Glutamatergic neuron (in vitro differentiated cells): Measurements from ENCODE around the gene SUSD4. TPM values are rescaled to one million over a fixed set of nuclear protein-coding genes. Genes with fewer than 3 reads are reported as not detected.

Source experiments
- DNase-seq: peaks from one replicate; pipeline ENCODE4 v3.0.0; 2022
- H3K27ac Mint-ChIP-seq: one replicate; pipeline ENCODE4 v1.8.0; 2020; ENCODE audit warnings: mild to moderate bottlenecking, mixed read lengths, inconsistent platforms; ENCODE audit not compliant: unreplicated experiment
- H3K27me3 Mint-ChIP-seq: one replicate; pipeline ENCODE4 v1.8.0; 2020; ENCODE audit warnings: mild to moderate bottlenecking, moderate library complexity, mixed read lengths, inconsistent platforms; ENCODE audit not compliant: unreplicated experiment
- H3K36me3 Mint-ChIP-seq: one replicate; pipeline ENCODE4 v1.8.0; 2020; ENCODE audit warnings: mild to moderate bottlenecking, mixed read lengths, inconsistent platforms; ENCODE audit not compliant: unreplicated experiment
- H3K4me1 Mint-ChIP-seq: one replicate; pipeline ENCODE4 v1.8.0; 2020; ENCODE audit warnings: mild to moderate bottlenecking, low read depth, mixed read lengths, inconsistent platforms; ENCODE audit not compliant: unreplicated experiment
- H3K4me3 Mint-ChIP-seq: one replicate; pipeline ENCODE4 v1.8.0; 2020; ENCODE audit warnings: mild to moderate bottlenecking, mixed read lengths, inconsistent platforms; ENCODE audit not compliant: unreplicated experiment
- H3K9me3 Mint-ChIP-seq: one replicate; pipeline ENCODE4 v1.8.0; 2020; ENCODE audit warnings: mild to moderate bottlenecking, moderate library complexity, mixed read lengths, inconsistent platforms; ENCODE audit not compliant: unreplicated experiment
- CTCF ChIP-seq: fragments of 200-600 bp; sonication (generic); IDR thresholded peaks from one replicate; pipeline ENCODE4 v1.5.0; 2021; ENCODE audit not compliant: partially characterized antibody, unreplicated experiment
- total RNA-seq: library from RNA; stranded (reverse); fragmentation: NEBNext Ultra II Directional; extraction: Animal tissue kit (Norgen Biotek cat#: 25700); gene quantifications from one replicate; pipeline ENCODE4 v1.2.1, GENCODE V29; 2021; ENCODE audit not compliant: unreplicated experiment

The SUSD4 gene
- total RNA-seq, 1 donor from 2014 or later: 0.47 TPM

GRCh38 chr1:223234170-223234514 lies 129.8 kb downstream of the SUSD4 start:
- Mint-ChIP-seq H3K9me3 (no peaks in the 10 kb centered on the region), H3K4me3 (no peak overlapping the region), H3K4me1 (no peaks in the 10 kb centered on the region), H3K36me3 (peaks cover 23% of the 10 kb centered on the region), H3K27ac (no peak overlapping the region), H3K27me3 (peaks cover 2% of the 10 kb centered on the region)
- no peak for DNase-seq
- no peak for TF ChIP-seq CTCF

- H3K4me3 Mint-ChIP-seq: no peak overlapping the region
Measured at GRCh38 chr1:223233410-223234169, 130.4 kb downstream of the SUSD4 start.

GRCh38 chr1:223233019-223233409 lies 131.0 kb downstream of the SUSD4 start:
- Mint-ChIP-seq H3K36me3 (peaks cover 15% of the 10 kb centered on the region), H3K4me3 (no peak overlapping the region), H3K4me1 (no peaks in the 10 kb centered on the region), H3K27ac (no peak overlapping the region), H3K27me3 (peaks cover 3% of the 10 kb centered on the region), H3K9me3 (no peaks in the 10 kb centered on the region)
- no peak for TF ChIP-seq CTCF
- no peak for DNase-seq

More at GRCh38 chr1:223233410-223234169, 130.4 kb downstream of the SUSD4 start:
- TF ChIP-seq CTCF: no peak
- Mint-ChIP-seq H3K4me1 (no peaks in the 10 kb centered on the region), H3K9me3 (no peaks in the 10 kb centered on the region), H3K36me3 (peaks cover 20% of the 10 kb centered on the region), H3K27ac (no peak overlapping the region), H3K27me3 (peaks cover 2% of the 10 kb centered on the region)
- DNase-seq: no peak

GRCh38 chr1:223231581-223231980 lies 132.4 kb downstream of the SUSD4 start:
- DNase-seq: no peak
- Mint-ChIP-seq H3K4me3 (no peak overlapping the region), H3K27ac (no peak overlapping the region), H3K9me3 (peaks cover 3% of the 10 kb centered on the region), H3K27me3 (peaks cover 3% of the 10 kb centered on the region), H3K4me1 (no peaks in the 10 kb centered on the region), H3K36me3 (peaks cover 2% of the 10 kb centered on the region)
- TF ChIP-seq CTCF: no peak

- Mint-ChIP-seq H3K4me3 (no peak overlapping the region), H3K27ac (no peak overlapping the region), H3K36me3 (no peaks in the 10 kb centered on the region), H3K27me3 (peaks cover 3% of the 10 kb centered on the region), H3K4me1 (no peaks in the 10 kb centered on the region), H3K9me3 (peaks cover 3% of the 10 kb centered on the region)
- no peak for DNase-seq
- TF ChIP-seq CTCF: no peak
Measured at GRCh38 chr1:223231011-223231572, 132.9 kb downstream of the SUSD4 start.
